SH-SY5Y (cell line): ENCODE measurements around the gene C11orf52.

Experiments used
- GATA2 ChIP-seq: IDR thresholded peaks from 2 replicates; pipeline ENCODE4 v1.6.1; 2011; ENCODE audit warnings: mild to moderate bottlenecking, low read depth, low read length
- GATA3 ChIP-seq: IDR thresholded peaks from 2 replicates; pipeline ENCODE4 v1.6.1; 2011; ENCODE audit warnings: low read depth, mild to moderate bottlenecking, low read length, moderate library complexity

- no peak for TF ChIP-seq GATA3
- no peak for TF ChIP-seq GATA2
Measured at GRCh38 chr11:111930472-111930871, 11.8 kb downstream of the C11orf52 start.
